HCT116 (cell line): Measurements from ENCODE around the gene GYS1. TPM values are rescaled to one million over a fixed set of nuclear protein-coding genes. Genes with fewer than 3 reads are reported as not detected.

Source experiments
- ATAC-seq: fragments of 200-7000 bp; cut with Tn5 transposase; 2 replicates; pipeline ENCODE4 v1.9.1; 2020; ENCODE audit warnings: mild to moderate bottlenecking, moderate library complexity
- BruUV-seq: library from RNA; stranded (reverse); fragments of 400-500 nt; replicated peaks from 2 replicates; lab custom pipeline; 2021; lab: Mats Ljungman, UMichigan
- CTCF ChIA-PET: fragments of 300-600 bp; sonication (Branson Sonifier 250); formaldehyde crosslinking; loops from one replicate; lab custom pipeline; 2021; ENCODE audit warnings: antibody characterized with exemption; lab: Charles Lee
- POLR2A ChIA-PET: fragments of 300-600, 350-600 bp; sonication (Branson Sonifier 250); formaldehyde crosslinking; loops from one replicate; lab custom pipeline; 2021; ENCODE audit warnings: antibody characterized with exemption; lab: Charles Lee
- RAD21 ChIA-PET, 2 experiments: fragments of 300-600 bp; sonication (Branson Sonifier 250); formaldehyde crosslinking; loops; one replicate each; lab custom pipeline; 2023; ENCODE audit warnings: low total read pairs in 2 of 2; ENCODE audit not compliant: uncharacterized antibody in 2 of 2, unreplicated experiment in 2 of 2, low non-redundant PET in 1 of 2; lab: Charles Lee
- DNase-seq: peaks from one replicate; pipeline ENCODE4 v3.0.0-alpha.2; 2010; ENCODE audit warnings: low read depth, low spot score
- H2AFZ ChIP-seq: fragments of 200-600 bp; shearing (Covaris generic), sonication (generic); 2 replicates; pipeline ENCODE4 v1.6.1; 2017; ENCODE audit warnings: low read depth, mixed run types, mixed read lengths, antibody characterized with exemption, low read length; ENCODE audit not compliant: poor library complexity, severe bottlenecking
- H3K27ac ChIP-seq: 2 replicates; pipeline ENCODE4 v1.5.1; 2012; ENCODE audit warnings: low read depth, low read length
- H3K27me3 ChIP-seq: fragments of 200-600 bp; sonication (generic); 2 replicates; pipeline ENCODE4 v1.6.1; 2016; ENCODE audit warnings: mixed run types, low read length, mixed read lengths; ENCODE audit not compliant: insufficient read depth
- H3K36me3 ChIP-seq, 2 experiments: fragments of 200-500 bp in 1 of 2; fragments of 200-600 bp in 1 of 2; sonication (Bioruptor generic) in 1 of 2; sonication (generic) in 1 of 2; 2 replicates each; pipeline versions ENCODE4 v1.5.1 to v1.6.1; 2014 to 2016; ENCODE audit warnings: low read length in 2 of 2, inconsistent platforms in 1 of 2, mixed read lengths in 1 of 2, mixed run types in 1 of 2; ENCODE audit not compliant: insufficient read depth in 2 of 2, control insufficient read depth in 1 of 2
- H3K4me1 ChIP-seq, 2 experiments: fragments of 200-600 bp in 1 of 2; sonication (generic) in 1 of 2; 2 replicates each; pipeline versions ENCODE4 v1.5.1 to v1.6.1; 2012 to 2017; ENCODE audit warnings: low read length in 2 of 2, inconsistent platforms in 1 of 2, mild to moderate bottlenecking in 1 of 2, mixed read lengths in 1 of 2, mixed run types in 1 of 2, moderate library complexity in 1 of 2; ENCODE audit not compliant: insufficient read depth in 2 of 2, control insufficient read depth in 1 of 2
- H3K4me2 ChIP-seq: fragments of 200-600 bp; sonication (generic); 2 replicates; pipeline ENCODE4 v1.6.1; 2017; ENCODE audit warnings: mixed run types, low read length, mixed read lengths
- H3K4me3 ChIP-seq, 2 experiments: fragments of 200-600 bp in 1 of 2; sonication (generic) in 1 of 2; replicated peaks in 1 of 2; 2 replicates each; pipeline ENCODE4 v1.5.1; 2011 to 2016; ENCODE audit warnings: low read length in 2 of 2, control low read depth in 1 of 2, low read depth in 1 of 2, mild to moderate bottlenecking in 1 of 2, mixed read lengths in 1 of 2, mixed run types in 1 of 2
- H3K79me2 ChIP-seq: fragments of 200-600 bp; sonication (generic); 2 replicates; pipeline ENCODE4 v1.6.1; 2017; ENCODE audit warnings: mild to moderate bottlenecking, mixed run types, low read length, moderate library complexity, mixed read lengths; ENCODE audit not compliant: insufficient read depth
- H3K9ac ChIP-seq: fragments of 200-600 bp; sonication (generic); 2 replicates; pipeline ENCODE4 v1.6.1; 2016; ENCODE audit warnings: low read length, mixed read lengths
- H3K9me2 ChIP-seq: fragments of 200-600 bp; sonication (generic), shearing (Covaris generic); 2 replicates; pipeline ENCODE4 v1.6.1; 2017; ENCODE audit warnings: mixed run types, mild to moderate bottlenecking, moderate library complexity; ENCODE audit not compliant: insufficient read depth
- H3K9me3 ChIP-seq, 2 experiments: fragments of 200-500 bp in 1 of 2; fragments of 200-600 bp in 1 of 2; sonication (Bioruptor generic) in 1 of 2; sonication (generic) in 1 of 2; 2 replicates each; pipeline ENCODE4 v1.6.1; 2014 to 2017; ENCODE audit warnings: low read length in 2 of 2, mixed read lengths in 2 of 2, inconsistent platforms in 1 of 2, low read depth in 1 of 2, mild to moderate bottlenecking in 1 of 2, mixed run types in 1 of 2, moderate library complexity in 1 of 2; ENCODE audit not compliant: control insufficient read depth in 1 of 2, insufficient read depth in 1 of 2
- H4K20me1 ChIP-seq: fragments of 200-600 bp; sonication (generic), shearing (Covaris generic); 2 replicates; pipeline ENCODE4 v1.6.1; 2017; ENCODE audit warnings: mixed run types, mild to moderate bottlenecking, moderate library complexity; ENCODE audit not compliant: insufficient read depth
- CTCF ChIP-seq, 3 experiments: fragments of 200-600 bp in 1 of 3; sonication (generic) in 1 of 3; IDR thresholded peaks in 2 of 3; conservative IDR thresholded peaks in 1 of 3; 2 replicates each; pipeline ENCODE4 v1.5.1; 2012 to 2017; ENCODE audit warnings: low read depth in 2 of 3, low read length in 2 of 3, antibody characterized with exemption in 1 of 3, borderline replicate concordance in 1 of 3, control low read depth in 1 of 3, mild to moderate bottlenecking in 1 of 3, mixed read lengths in 1 of 3, mixed run types in 1 of 3, moderate library complexity in 1 of 3; ENCODE audit not compliant: insufficient read depth in 1 of 3
- ELF1 ChIP-seq: IDR thresholded peaks from 2 replicates; pipeline ENCODE4 v1.6.1; 2012; ENCODE audit warnings: low read depth, borderline replicate concordance
- EZH2phosphoT487 ChIP-seq: fragments of 200-600 bp; IDR thresholded peaks from 2 replicates; pipeline ENCODE4 v1.6.1; 2018; ENCODE audit warnings: antibody characterized with exemption, borderline replicate concordance
- JUND ChIP-seq: IDR thresholded peaks from 2 replicates; pipeline ENCODE4 v1.6.1; 2012
- MAX ChIP-seq: IDR thresholded peaks from 2 replicates; pipeline ENCODE4 v1.6.1; 2012
- SRF ChIP-seq: IDR thresholded peaks from 2 replicates; pipeline ENCODE4 v1.6.1; 2012; ENCODE audit warnings: low read depth
- TCF7L2 ChIP-seq: IDR thresholded peaks from 2 replicates; pipeline ENCODE4 v1.7.0; 2011; ENCODE audit warnings: borderline replicate concordance, inconsistent platforms; ENCODE audit not compliant: insufficient read depth, insufficient read length; ENCODE audit errors: extremely low read depth
- YY1 ChIP-seq: IDR thresholded peaks from 2 replicates; pipeline ENCODE4 v1.6.1; 2011; ENCODE audit warnings: low read length, low read depth, moderate library complexity, mild to moderate bottlenecking; ENCODE audit not compliant: insufficient replicate concordance; ENCODE audit errors: extremely low read depth
- intact Hi-C: fragments of 100-400 bp; cut with micrococcal nuclease; formaldehyde crosslinking; loops from 2 replicates; pipeline ENCODE4 v1.10.0; 2022
- microRNA-seq: library from miRNA; unstranded; fragments of <30 nt; microRNA quantifications from one replicate; pipeline ENCODE4, GENCODE V29; 2016; ENCODE audit warnings: borderline number of aligned reads
- total RNA-seq: library from RNA; stranded (reverse); gene quantifications from one replicate; pipeline ENCODE4 v1.2.1, GENCODE V29; 2021; ENCODE audit not compliant: unreplicated experiment

The GYS1 gene
- total RNA-seq, 1 experiment from 2014 or later, result 50.7 TPM

- ATAC-seq (peak; percentile 93), DNase-seq (no peak)
- Histone ChIP-seq H3K27ac (no peak overlapping the region), H3K9ac (no peak overlapping the region), H3K4me3 (no peak overlapping the region), H3K79me2 (no peaks in the 10 kb centered on the region), H3K9me3 (no peaks in the 10 kb centered on the region), H4K20me1 (no peaks in the 10 kb centered on the region), H3K36me3 (peaks cover 2 to 3% of the 10 kb centered on the region in 2 experiments; a peak in 1 of 4 replicates), H3K4me1 (no peaks in the 10 kb centered on the region), H3K4me2 (no peak overlapping the region), H2AFZ (no peak overlapping the region), H3K27me3 (no peaks in the 10 kb centered on the region), H3K9me2 (no peaks in the 10 kb centered on the region)
- intact Hi-C loops, result no loop called here
- RAD21 ChIA-PET, result interaction anchor here in 1 of 2 experiments (0.5 kb wide), 1 partner anchor 49 kb away, joined by 3 read pairs; no protein-coding TSS in a partner anchor
- BruUV-seq, result no TSS peak
- TF ChIP-seq EZH2phosphoT487 (no peak), MAX (no peak), SRF (no peak), CTCF (IDR thresholded peaks at IDR 0.05 in 2 of 3, conservative IDR thresholded peaks at IDR 0.05 in 1 of 3; ENCODE audit: borderline replicate concordance in 1 of 3, insufficient read depth in 1 of 3, low read depth in 2 of 3, low read length in 2 of 3) (no peak), TCF7L2 (no peak), YY1 (no peak), JUND (no peak), ELF1 (no peak)
- POLR2A ChIA-PET, result interaction anchor here (1.0 to 1.6 kb wide), 4 partner anchors 14 to 49 kb away, joined by 3 to 4 read pairs (median 3); partner anchors contain the start of genes BAX, DHDH and PPP1R15A
- CTCF ChIA-PET, result interaction anchor here (0.7 to 1.2 kb wide), 3 partner anchors 19 to 123 kb away, joined by 3 read pairs; partner anchors contain the start of gene NUCB1
Observed at GRCh38 chr19:48918801-48919247, 74.3 kb downstream of the GYS1 start.

Small RNA genes within 50 kb of the gene (microRNA-seq; reads per million reads assigned to microRNA genes)
- not detected for gene MIR6798

Other genes starting within 250 kb of the GYS1 start
- 1.7 TPM for gene IZUMO1, start 246.4 kb downstream of the GYS1 start, total RNA-seq
- 14.1 TPM for gene FUT1, start 240.7 kb downstream of the GYS1 start, total RNA-seq
- gene FGF21, start 237.8 kb downstream of the GYS1 start, total RNA-seq, result 0.81 TPM
- gene BCAT2, start 182.3 kb downstream of the GYS1 start, total RNA-seq, result 66.1 TPM
- 3.9 TPM for gene HSD17B14, start 156.8 kb downstream of the GYS1 start, total RNA-seq
- gene PLEKHA4, start 124.7 kb downstream of the GYS1 start, total RNA-seq, result 20.4 TPM
- gene PPP1R15A, start 120.9 kb downstream of the GYS1 start, total RNA-seq, result 50.3 TPM
- not detected for gene TULP2, start 94.6 kb downstream of the GYS1 start, total RNA-seq
- 88.8 TPM for gene NUCB1, start 93.0 kb downstream of the GYS1 start, total RNA-seq
- gene DHDH, start 59.6 kb downstream of the GYS1 start, total RNA-seq, result 8.6 TPM
- gene BAX, start 38.4 kb downstream of the GYS1 start, total RNA-seq, result 96.4 TPM
- gene FTL, start 28.0 kb downstream of the GYS1 start, total RNA-seq, result 1,885 TPM
- gene RUVBL2, start 578 bp upstream of the GYS1 start, total RNA-seq, result 270 TPM
- 3.7 TPM for gene LHB, start 23.8 kb upstream of the GYS1 start, total RNA-seq
- gene CGB3, start 31.0 kb upstream of the GYS1 start, total RNA-seq, result not detected
- 5.0 TPM for gene CGB2, start 38.6 kb upstream of the GYS1 start, total RNA-seq
- gene CGB1, start 43.6 kb upstream of the GYS1 start, total RNA-seq, result 0.76 TPM
- not detected for gene CGB5, start 50.5 kb upstream of the GYS1 start, total RNA-seq
- 0.34 TPM for gene CGB8, start 55.8 kb upstream of the GYS1 start, total RNA-seq
- gene CGB7, start 64.4 kb upstream of the GYS1 start, total RNA-seq, result 5.4 TPM
- gene NTF4, start 71.5 kb upstream of the GYS1 start, total RNA-seq, result 1.7 TPM
- gene KCNA7, start 79.4 kb upstream of the GYS1 start, total RNA-seq, result not detected
- gene SNRNP70, start 92.1 kb upstream of the GYS1 start, total RNA-seq, result 236 TPM
- gene LIN7B, start 121.1 kb upstream of the GYS1 start, total RNA-seq, result 7.2 TPM
- 2.2 TPM for gene C19orf73, start 125.8 kb upstream of the GYS1 start, total RNA-seq
- gene PPFIA3, start 126.2 kb upstream of the GYS1 start, total RNA-seq, result 28.1 TPM
- not detected for gene HRC, start 162.1 kb upstream of the GYS1 start, total RNA-seq
- gene TRPM4, start 164.5 kb upstream of the GYS1 start, total RNA-seq, result 44.2 TPM